Body of pancreas (tissue), 4 donors: Measurements from ENCODE around the gene SHISA3. TPM values are rescaled to one million over a fixed set of nuclear protein-coding genes. Genes with fewer than 3 reads are reported as not detected.

Experiments
- ATAC-seq: fragments of 150-250 bp; one replicate; pipeline ENCODE4 v1.9.1; 2016
- DNase-seq, 4 donors: peaks; one replicate each; pipeline ENCODE4 v3.0.0-alpha.2; 2019
- H3K27ac ChIP-seq, 4 donors: fragments of 200-600 bp; sonication (generic); 1 replicate in 3 of 4; 2 replicates in 1 of 4; pipeline versions ENCODE4 v1.5.1 to v1.6.1; 2016 to 2019; ENCODE audit warnings: mild to moderate bottlenecking in 1 of 4, mixed read lengths in 1 of 4, moderate library complexity in 1 of 4
- H3K27me3 ChIP-seq, 2 donors: fragments of 200-600 bp; sonication (generic); one replicate each; pipeline ENCODE4 v1.6.0; 2016; ENCODE audit warnings: mild to moderate bottlenecking in 1 of 2
- H3K36me3 ChIP-seq, 2 donors: fragments of 200-600 bp; sonication (generic); replicated peaks in 1 of 2; 2 replicates each; pipeline ENCODE4 v1.5.1; 2016; ENCODE audit warnings: low read depth in 2 of 2; ENCODE audit not compliant: insufficient read depth in 1 of 2
- H3K4me1 ChIP-seq: fragments of 200-600 bp; sonication (generic); one replicate; pipeline ENCODE4 v1.6.0; 2016
- H3K4me3 ChIP-seq, 2 donors: fragments of 200-600 bp; sonication (generic); 1 replicate in 1 of 2; 2 replicates in 1 of 2; pipeline ENCODE4 v1.5.1; 2016 to 2019
- H3K9me3 ChIP-seq, 3 donors: fragments of 200-600 bp; sonication (generic); 1 replicate in 2 of 3; 2 replicates in 1 of 3; pipeline ENCODE4 v1.5.1; 2016
- POLR2A ChIP-seq, 3 donors: fragments of 450-650 bp; IDR thresholded peaks; one replicate each; pipeline ENCODE4 v1.6.1; 2016; ENCODE audit warnings: antibody characterized with exemption in 3 of 3, mild to moderate bottlenecking in 2 of 3
- WGBS, 2 donors: methylation state at CpG; one replicate each; pipeline ENCODE4 v1.1.5; 2017; 5-methylcytosine and 5-hydroxymethylcytosine counted together
- intact Hi-C: fragments of 100-400 bp; cut with DNase I; formaldehyde crosslinking; loops from one replicate; pipeline ENCODE4 v1.15.1; 2023
- total RNA-seq, 2 donors: library from RNA; depleted of rRNA; stranded (reverse); fragments of >200 nt; gene quantifications; one replicate each; pipeline ENCODE4 v1.1.0, GENCODE V29; 2016
- TF ChIP-seq, protein P1 (sequence below), 7 experiments: fragments of 450-650 bp in 4 of 7; fragments of 200-600 bp in 3 of 7; sonication (generic) in 3 of 7; IDR thresholded peaks; one replicate each; pipeline ENCODE4 v1.5.1; 2016 to 2019; ENCODE audit warnings: antibody characterized with exemption in 7 of 7

The SHISA3 gene
- total RNA-seq, 2 donors from 2014 or later = 1.0 TPM; not detected in 1

- intact Hi-C loops = no loop called here
- DNase-seq = no peak
- ATAC-seq = no peak
- Histone ChIP-seq H3K27ac (no peak overlapping the region), H3K9me3 (no peaks in the 10 kb centered on the region), H3K27me3 (no peaks in the 10 kb centered on the region), H3K36me3 (no peaks in the 10 kb centered on the region), H3K4me1 (no peaks in the 10 kb centered on the region), H3K4me3 (no peak overlapping the region)
- TF ChIP-seq, protein P1, sequence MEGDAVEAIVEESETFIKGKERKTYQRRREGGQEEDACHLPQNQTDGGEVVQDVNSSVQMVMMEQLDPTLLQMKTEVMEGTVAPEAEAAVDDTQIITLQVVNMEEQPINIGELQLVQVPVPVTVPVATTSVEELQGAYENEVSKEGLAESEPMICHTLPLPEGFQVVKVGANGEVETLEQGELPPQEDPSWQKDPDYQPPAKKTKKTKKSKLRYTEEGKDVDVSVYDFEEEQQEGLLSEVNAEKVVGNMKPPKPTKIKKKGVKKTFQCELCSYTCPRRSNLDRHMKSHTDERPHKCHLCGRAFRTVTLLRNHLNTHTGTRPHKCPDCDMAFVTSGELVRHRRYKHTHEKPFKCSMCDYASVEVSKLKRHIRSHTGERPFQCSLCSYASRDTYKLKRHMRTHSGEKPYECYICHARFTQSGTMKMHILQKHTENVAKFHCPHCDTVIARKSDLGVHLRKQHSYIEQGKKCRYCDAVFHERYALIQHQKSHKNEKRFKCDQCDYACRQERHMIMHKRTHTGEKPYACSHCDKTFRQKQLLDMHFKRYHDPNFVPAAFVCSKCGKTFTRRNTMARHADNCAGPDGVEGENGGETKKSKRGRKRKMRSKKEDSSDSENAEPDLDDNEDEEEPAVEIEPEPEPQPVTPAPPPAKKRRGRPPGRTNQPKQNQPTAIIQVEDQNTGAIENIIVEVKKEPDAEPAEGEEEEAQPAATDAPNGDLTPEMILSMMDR (IDR thresholded peaks at IDR 0.05) = no peak
- WGBS, 2 donors = 51 to 69% methylated on average over 3 of the region's 3 CpGs
These were observed 45.2 kb upstream of the SHISA3 start for GRCh38 chr4:42352049-42352448.

- Histone ChIP-seq H3K4me1 (peaks cover 8% of the 10 kb centered on the region), H3K36me3 (no peaks in the 10 kb centered on the region), H3K27me3 (no peaks in the 10 kb centered on the region), H3K9me3 (no peaks in the 10 kb centered on the region), H3K27ac (no peak overlapping the region), H3K4me3 (no peak overlapping the region)
- DNase-seq (no peak), ATAC-seq (no peak)
- intact Hi-C loops = no loop called here
- 65 to 81% methylated on average over 5 of the region's 5 CpGs for WGBS, 2 donors
- no peak for TF ChIP-seq POLR2A (IDR thresholded peaks at IDR 0.05)
- TF ChIP-seq, protein P1 (IDR thresholded peaks at IDR 0.05) = no peak
These were observed 40.0 kb upstream of the SHISA3 start for GRCh38 chr4:42357325-42357724.

GRCh38 chr4:42359711-42360110, 37.6 kb upstream of the SHISA3 start:
- WGBS, 2 donors = 10 to 21% methylated on average over 5 of the region's 5 CpGs
- ATAC-seq (no peak), DNase-seq (no peak)
- Histone ChIP-seq H3K27ac (no peak overlapping the region), H3K27me3 (no peaks in the 10 kb centered on the region), H3K4me1 (peaks cover 8% of the 10 kb centered on the region), H3K4me3 (no peak overlapping the region), H3K9me3 (no peaks in the 10 kb centered on the region), H3K36me3 (no peaks in the 10 kb centered on the region)
- intact Hi-C loops = no loop called here
- TF ChIP-seq, protein P1 (IDR thresholded peaks at IDR 0.05) = no peak
- no peak for TF ChIP-seq POLR2A (IDR thresholded peaks at IDR 0.05)

GRCh38 chr4:42360256-42360669, 37.0 kb upstream of the SHISA3 start:
- TF ChIP-seq, protein P1 (IDR thresholded peaks at IDR 0.05) = no peak
- no peak for TF ChIP-seq POLR2A (IDR thresholded peaks at IDR 0.05)
- Histone ChIP-seq H3K4me1 (peaks cover 8% of the 10 kb centered on the region), H3K27ac (no peak overlapping the region), H3K27me3 (no peaks in the 10 kb centered on the region), H3K36me3 (no peaks in the 10 kb centered on the region), H3K9me3 (no peaks in the 10 kb centered on the region), H3K4me3 (no peak overlapping the region)
- intact Hi-C loops = no loop called here
- ATAC-seq = no peak
- DNase-seq = no peak
- WGBS, 2 donors = 17 to 27% methylated on average over 2 of the region's 2 CpGs

DNA sequence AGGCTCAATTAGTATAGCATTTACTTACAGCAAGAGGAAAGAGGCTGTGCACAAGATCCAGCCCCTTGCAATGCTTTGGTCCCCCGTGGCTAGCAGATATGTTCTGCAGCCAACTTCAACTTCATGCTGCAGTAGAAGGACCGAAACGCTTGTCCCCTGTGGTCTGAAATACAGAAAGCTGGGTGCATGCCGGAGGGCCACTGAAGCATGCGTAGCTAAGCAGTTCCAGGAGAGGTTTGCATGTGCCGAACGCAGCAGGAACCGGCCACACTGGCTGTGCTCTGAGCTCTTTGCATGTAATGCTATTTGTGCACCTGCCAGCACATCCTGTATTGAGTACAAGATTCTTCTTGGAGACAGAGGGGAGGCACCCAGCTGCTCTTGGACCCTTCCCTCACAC, 35.8 kb upstream of the SHISA3 start:
- DNase-seq (no peak), ATAC-seq (no peak)
- 81 to 87% methylated on average over 8 of the region's 8 CpGs for WGBS, 2 donors
- H3K27me3 ChIP-seq = no peaks in the 10 kb centered on the region
- TF ChIP-seq POLR2A (IDR thresholded peaks at IDR 0.05) = no peak
- TF ChIP-seq, protein P1 (IDR thresholded peaks at IDR 0.05) = no peak
- H3K4me3 ChIP-seq = no peak overlapping the region
- intact Hi-C loops = no loop called here
- H3K27ac ChIP-seq = no peak overlapping the region
- H3K9me3 ChIP-seq = no peaks in the 10 kb centered on the region
- no peaks in the 10 kb centered on the region for H3K36me3 ChIP-seq
- peaks cover 8% of the 10 kb centered on the region for H3K4me1 ChIP-seq
